Suprapubic skin (tissue), 3 donors: ENCODE results near the gene LRRC27.

Experiments
- CTCF ChIP-seq, 2 donors: fragments of 200-600 bp in 1 of 2; fragments of 450-650 bp in 1 of 2; sonication (generic) in 1 of 2; IDR thresholded peaks; one replicate each; pipeline ENCODE4 v1.5.1; 2016 to 2019; ENCODE audit warnings: antibody characterized with exemption in 2 of 2, mild to moderate bottlenecking in 1 of 2, moderate library complexity in 1 of 2
- POLR2AphosphoS5 ChIP-seq, 3 donors: sonication (generic); formaldehyde crosslinking; IDR thresholded peaks; one replicate each; pipeline ENCODE4 v1.6.1; 2017; ENCODE audit warnings: antibody characterized with exemption in 3 of 3

- TF ChIP-seq CTCF (IDR thresholded peaks at IDR 0.05) = no peak
- TF ChIP-seq POLR2AphosphoS5 (IDR thresholded peaks at IDR 0.05) = no peak
These were observed 40.6 kb downstream of the LRRC27 start for GRCh38 chr10:132372516-132373095.
